Activated CD4-positive, alpha-beta T cell treated with anti-CD3 and anti-CD28 coated beads, Interleukin-2, amount 50 U/mL, for 4 hours (primary cell): ENCODE data around the gene JAML.

ENCODE experiments used
- DNase-seq, 2 experiments: peaks; one replicate each; pipeline ENCODE4 v3.0.0-alpha.2; 2020

The JAML gene

DNA sequence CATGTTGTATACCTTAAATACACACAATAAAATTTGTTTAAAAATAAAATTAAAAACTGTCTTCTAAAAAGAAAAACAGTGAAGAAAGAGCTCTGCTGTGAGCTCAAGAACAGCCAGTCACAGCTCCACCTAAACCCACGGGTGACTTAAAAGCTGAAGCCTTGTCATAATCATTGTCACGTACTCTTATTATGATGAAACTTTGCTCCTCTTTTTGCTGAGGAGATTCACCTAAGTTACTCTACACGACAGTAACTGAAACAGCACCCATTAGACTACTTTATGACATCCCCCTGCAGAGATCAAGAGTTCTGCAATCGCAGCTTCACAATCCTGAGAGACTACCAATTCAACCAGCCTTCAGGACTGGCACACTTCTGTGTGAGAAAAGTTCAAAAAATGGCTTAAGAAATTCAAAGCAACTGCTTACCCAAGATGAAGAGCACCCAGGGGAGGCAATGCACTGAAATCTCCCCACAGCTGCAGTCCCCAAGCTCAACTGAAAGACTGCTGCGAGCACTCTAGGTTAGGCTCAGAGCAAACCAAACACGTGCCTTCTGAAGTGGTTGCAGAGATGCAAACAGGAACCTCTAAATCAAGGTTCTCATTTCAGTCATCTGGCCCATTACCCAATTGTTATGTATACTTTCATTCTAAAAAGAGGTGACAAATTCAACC lies at the start of gene JAML:
Gene JAML (minus strand): TSS at position 501 of the 678 bp plus-strand sequence. CDS start 10,145 bp downstream, outside the sequence.
- peak; percentile 36 to 46 for DNase-seq

DNA sequence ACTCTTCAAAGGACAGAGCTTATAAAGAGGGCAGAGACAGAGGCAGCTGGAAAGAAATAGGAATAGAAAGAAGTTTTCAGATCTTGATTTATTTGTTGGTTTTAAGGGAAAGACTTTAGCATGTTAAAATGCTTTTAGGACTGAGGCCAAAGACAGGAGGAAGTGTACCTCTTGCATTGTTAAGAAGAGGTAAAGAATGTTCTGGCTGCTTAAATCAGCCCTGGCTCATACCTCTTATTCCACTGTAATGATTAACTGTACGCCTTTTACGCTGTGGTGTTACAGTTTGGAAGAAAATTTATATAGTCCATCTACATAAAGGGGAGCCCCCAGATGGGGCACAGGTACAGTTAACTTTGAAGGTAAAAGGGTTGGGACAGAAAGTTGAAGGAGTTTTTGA lies 49.4 kb upstream of the JAML start:
- DNase-seq = no peak

GRCh38 chr11:118272001-118272400 lies 47.2 kb upstream of the JAML start:
- no peak for DNase-seq

GRCh38 chr11:118267486-118267885 lies 42.7 kb upstream of the JAML start:
- DNase-seq = no peak

GRCh38 chr11:118265954-118266353 lies 41.1 kb upstream of the JAML start:
- no peak for DNase-seq

DNA sequence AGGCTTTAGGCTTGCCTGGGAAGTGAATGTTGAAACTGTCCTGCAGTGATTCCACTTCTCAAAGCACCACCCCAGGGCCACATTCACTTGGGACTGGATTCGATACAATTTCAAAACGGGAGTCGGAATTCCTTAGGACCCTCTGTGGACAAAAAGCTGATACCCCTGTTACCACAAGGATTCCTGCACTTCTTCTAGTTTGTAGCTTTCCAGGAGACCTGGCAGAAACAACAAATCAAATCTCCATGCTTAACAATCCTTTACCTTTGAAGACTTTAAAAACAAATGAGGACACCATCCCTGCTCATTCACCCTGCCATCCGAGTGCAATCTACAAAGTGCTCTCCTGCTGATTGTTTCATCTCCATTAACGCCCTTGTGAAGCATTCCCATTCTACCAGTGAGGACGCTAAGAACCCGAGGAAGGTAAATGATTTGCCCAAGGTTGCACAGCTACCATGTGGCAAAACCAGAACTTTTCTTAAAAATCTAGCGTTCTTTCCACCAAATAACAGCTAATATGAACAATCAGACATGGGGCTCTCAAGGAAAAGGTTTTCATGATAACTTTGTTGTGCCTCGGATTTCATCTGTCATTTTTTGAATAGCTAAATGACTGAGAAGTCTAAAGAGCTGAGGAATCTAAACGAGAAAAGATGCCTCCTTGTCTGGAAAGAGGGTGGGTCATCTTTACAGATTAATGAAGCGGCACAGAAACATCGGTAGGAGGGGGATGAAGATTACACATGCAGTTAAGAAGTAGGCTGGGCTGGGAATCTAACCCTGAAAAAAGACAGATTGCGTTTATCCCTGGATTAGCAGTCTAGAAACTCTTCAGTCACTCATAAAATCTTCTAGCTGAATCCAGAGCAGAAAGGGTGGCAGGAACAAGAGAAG lies 40.0 kb upstream of the JAML start:
- no peak for DNase-seq

GRCh38 chr11:118263695-118264568 lies 39.1 kb upstream of the JAML start, which contains the start of gene MPZL2:
MPZL2 (minus strand) TSS chr11:118264297; CDS start chr11:118264153, 144 bp downstream.
- DNase-seq = peak in 1 of 2 experiments; percentile 21

DNA sequence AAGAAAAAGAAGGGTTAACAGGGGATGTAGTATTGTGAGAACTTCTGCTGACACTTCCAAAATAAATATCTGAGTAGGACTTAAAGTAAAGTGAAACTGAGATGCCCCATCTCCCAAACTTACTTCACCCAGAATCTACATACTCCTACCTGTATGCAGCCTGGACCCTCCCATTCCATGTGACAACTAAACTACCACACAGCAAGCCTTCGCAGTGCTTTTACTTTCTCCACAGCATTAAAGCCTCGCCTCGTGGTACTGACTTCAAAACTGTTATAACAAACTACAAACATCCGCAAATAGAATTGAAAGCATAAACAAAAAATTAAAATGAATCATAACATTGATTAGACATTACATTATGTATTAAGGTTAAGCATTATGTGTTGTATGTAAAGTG lies 38.3 kb upstream of the JAML start:
- DNase-seq = no peak

- no peak for DNase-seq
These were observed 35.5 kb upstream of the JAML start for GRCh38 chr11:118260353-118260752.

- DNase-seq = no peak
These were observed 34.3 kb upstream of the JAML start for GRCh38 chr11:118259138-118259537.

DNA sequence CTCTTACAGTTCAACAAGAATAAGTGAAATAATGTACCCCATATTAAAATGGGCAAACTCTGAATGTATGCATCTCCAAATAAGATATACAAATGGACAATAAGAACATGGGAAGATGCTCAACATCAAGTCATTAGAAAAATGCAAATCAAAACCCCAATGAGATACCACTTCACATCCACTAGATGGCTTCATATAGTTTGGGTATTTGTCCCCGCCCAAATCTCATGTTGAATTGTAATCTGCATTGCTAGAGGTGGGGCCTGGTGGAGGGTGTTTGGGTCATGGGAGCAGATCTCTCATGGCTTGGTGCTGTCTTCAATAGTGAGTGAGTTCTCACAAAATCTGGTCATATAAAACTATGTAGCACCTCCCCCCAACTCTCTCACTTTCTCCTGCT lies 33.6 kb upstream of the JAML start:
- no peak for DNase-seq

- DNase-seq = no peak
These were observed 27.9 kb upstream of the JAML start for GRCh38 chr11:118252688-118253087.

- DNase-seq = peak; percentile 73 to 80
These were observed 27.2 kb upstream of the JAML start, which contains the start of gene MPZL3 for GRCh38 chr11:118251858-118252652. MPZL3 (minus strand) TSS chr11:118252365; CDS start chr11:118252294, 71 bp downstream.

GRCh38 chr11:118247041-118247440 lies 22.2 kb upstream of the JAML start:
- no peak for DNase-seq

DNA sequence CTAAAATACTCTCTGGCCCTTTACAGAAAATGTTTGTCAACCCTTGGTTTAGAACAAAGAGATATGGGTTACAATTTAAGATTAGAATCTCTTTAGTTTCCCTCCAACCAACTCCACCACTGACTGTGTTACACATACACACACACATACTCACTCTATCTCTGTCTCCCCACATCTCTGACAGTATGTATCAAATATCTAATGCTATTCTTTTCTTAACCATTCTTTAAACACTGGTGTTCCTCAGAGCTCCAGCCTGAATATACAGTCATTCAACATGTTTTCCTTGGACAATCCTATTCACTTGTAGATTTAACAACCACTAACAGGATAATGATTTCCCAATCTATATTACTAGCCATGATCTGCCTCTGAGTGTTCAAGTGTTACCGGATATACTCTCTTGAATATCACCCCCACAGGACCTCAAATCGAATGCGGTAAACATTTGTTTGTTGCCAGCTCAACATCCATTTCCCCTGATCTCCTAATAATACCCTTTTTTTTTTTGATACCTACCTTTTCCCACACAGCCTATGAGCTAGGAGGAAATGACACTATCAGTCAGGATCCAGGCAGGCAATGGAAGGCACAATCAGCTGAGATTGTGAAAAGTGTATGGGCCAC lies 21.2 kb upstream of the JAML start:
- no peak for DNase-seq

GRCh38 chr11:118243993-118244762 lies 19.4 kb upstream of the JAML start:
- DNase-seq = no peak

DNA sequence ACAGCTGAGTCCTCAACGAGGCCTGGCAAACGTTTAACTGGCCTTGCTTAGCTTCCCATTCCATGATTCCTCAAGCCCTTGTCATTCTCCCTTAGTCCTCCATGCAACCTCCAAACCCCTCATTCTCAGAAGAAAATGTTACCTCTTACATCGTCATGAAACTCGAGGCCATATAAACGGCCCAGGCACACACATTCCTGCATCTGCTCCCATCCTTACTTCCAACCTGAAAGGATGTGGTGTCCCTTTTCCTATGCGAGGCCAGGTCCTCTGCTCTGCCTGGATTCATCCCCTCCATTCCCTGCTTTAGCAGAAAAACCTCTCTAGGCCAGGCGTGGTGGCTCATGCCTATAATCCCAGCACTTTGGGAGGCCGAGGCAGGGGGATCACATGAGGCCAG lies 18.4 kb upstream of the JAML start:
- no peak for DNase-seq

GRCh38 chr11:118241764-118242098 lies 16.9 kb upstream of the JAML start:
- DNase-seq = no peak

DNA sequence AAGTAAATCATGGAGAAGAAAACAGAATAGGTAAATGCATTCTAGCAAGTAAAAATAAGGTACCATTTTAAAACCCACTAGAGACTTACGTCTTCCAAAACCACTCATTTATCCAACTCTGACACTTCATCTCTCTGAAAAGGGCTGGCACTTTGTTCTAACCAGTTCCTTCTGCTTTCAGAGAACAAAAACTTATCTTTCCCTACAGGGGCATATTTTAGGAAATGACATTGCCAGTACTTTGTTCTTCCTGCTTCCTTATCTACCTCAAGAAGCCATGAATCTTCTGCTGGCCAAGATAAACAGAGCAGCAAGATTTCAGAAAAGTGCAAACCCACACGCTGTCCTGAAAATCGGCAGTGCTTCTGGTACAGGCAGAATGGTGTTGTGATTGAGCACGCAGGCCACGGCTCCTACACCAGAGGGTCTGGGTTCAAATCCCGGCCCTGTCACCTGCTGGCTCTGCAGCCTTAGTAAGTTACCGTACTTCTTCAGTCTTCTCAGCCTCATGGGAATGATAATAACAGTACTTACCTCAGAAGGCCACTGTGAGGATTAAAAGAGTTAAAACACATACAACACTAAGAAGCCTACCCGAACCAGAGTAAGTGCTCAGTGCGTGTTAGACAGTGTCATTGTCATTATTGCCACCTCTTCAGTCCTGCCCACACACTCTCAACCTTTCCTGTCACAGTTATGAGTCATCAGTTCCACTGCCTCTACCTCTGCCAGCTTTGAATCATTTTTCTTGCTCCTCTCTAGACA lies 16.4 kb upstream of the JAML start:
- peak; percentile 48 to 49 for DNase-seq
